HG03060 (cell line): ENCODE measurements around the gene MYO1D.

ENCODE experiments used
- ATAC-seq: cut with Tn5 transposase; IDR thresholded peaks from one replicate; pipeline ENCODE4 v1.9.1; 2021; ENCODE audit warnings: low read depth, moderate number of reproducible peaks; ENCODE audit not compliant: unreplicated experiment

MYO1D gene

DNA sequence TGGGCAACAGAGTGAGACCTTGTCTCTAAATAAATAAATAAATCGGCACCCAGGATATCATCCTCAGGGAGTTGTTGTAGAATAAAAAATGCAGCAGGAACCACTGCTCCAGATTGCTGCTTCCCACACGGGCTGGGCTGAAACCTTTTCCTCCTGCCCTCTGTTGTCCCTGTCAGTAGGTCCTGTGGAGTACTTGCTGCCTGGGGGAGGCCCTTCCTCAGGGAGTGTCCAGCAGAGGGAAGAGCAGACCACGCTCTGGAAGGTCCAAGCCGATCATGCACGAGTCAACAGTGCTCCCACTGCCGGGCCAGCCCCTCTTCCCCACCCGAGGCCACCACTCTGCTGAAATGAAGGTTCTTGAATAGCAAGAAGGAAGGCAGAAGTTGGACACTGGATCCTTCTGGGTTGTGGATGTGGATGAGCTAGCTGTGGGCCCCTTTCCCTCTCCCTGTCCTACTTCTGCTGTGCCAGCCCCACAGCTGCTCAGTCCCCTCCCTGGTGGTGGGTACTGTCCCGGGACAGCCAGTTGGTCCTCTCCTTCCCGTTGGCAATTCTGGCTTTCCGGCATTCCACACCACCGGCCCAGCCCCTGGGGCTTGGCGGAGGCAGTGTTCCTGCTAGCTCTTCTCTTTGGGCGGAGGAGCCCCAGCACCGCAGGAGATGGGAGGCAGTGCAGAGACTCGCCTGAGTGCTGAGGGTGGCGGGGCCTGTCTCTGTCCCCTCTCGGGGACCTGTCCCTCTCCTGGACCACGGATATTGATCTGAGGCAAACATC is 379.3 kb downstream of the MYO1D start:
- no peak for ATAC-seq

DNA sequence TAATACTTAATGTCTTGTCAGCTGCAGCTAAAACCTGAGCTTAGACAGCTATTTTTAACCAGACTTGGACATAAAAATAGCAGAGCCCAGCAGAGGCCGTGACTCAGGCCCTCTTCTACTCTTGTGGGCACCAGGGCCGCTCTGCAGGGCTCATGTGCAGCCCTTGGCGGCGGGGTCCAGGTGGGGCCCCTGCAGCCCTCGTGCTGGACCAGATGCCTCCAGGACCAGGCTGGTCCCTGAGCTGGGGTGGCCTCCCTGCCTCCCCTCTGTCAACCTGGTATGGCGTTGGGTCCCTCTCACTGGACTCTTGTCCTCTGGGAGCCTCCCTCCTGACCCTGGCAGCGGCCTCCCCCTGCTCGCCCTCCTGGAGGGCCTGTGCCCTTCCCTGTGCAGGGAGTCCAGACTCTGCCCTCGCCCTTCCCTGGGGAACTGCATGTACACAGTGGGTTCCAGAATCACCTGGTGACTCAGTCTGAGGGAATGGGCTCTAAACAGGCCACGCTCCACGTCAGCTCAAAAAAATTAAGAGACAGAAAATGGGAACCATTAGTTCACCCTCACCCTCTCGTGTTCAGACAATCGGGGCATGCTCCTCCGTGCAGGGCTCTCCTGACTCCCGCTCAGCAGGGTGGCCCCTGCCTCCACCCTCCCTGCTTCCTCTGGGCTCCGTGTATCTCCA is 380.4 kb downstream of the MYO1D start:
- ATAC-seq = no peak

DNA sequence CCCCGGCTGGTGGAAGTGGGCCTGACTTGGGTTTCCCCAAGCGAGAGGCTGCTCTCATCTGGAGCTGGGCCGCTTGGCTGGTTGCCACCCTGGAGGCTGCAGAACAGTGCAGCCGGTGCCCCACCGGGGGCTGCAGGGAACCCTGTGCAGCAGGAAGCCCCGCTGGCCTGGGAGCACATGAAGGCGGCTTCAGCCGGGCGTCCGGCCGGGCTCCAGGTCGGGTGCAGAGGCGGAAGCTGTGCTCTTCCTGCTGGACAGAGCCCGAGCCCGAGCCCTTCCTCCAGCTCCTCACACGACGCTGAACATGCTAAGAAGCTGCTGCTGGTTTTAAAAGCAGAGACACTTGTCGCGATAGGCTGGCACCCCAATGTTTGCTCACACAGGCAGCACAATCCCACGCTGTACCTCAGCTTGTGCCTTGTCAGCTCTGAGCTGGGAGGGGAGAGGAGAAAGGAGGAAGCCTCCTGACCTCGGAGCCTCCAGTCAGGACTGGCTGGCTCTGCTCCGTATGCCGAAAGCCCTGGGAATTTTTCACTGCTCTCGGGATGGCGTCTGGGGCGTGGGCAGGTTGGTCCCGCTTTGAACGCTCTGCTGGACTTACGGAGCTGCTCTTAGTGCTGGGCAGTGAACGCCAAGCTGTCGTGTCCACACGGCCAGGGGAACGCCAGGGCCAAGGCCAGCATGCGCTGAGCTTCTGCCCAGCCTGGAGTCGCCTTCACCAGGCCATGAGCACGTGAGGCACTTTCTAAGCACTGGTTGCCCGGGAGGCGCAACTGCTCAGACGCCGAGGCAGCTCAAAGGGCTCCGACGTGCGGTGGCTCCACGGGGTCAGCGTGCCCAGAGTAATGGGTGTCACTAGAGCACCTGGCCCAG is 381.3 kb downstream of the MYO1D start:
- no peak for ATAC-seq

DNA sequence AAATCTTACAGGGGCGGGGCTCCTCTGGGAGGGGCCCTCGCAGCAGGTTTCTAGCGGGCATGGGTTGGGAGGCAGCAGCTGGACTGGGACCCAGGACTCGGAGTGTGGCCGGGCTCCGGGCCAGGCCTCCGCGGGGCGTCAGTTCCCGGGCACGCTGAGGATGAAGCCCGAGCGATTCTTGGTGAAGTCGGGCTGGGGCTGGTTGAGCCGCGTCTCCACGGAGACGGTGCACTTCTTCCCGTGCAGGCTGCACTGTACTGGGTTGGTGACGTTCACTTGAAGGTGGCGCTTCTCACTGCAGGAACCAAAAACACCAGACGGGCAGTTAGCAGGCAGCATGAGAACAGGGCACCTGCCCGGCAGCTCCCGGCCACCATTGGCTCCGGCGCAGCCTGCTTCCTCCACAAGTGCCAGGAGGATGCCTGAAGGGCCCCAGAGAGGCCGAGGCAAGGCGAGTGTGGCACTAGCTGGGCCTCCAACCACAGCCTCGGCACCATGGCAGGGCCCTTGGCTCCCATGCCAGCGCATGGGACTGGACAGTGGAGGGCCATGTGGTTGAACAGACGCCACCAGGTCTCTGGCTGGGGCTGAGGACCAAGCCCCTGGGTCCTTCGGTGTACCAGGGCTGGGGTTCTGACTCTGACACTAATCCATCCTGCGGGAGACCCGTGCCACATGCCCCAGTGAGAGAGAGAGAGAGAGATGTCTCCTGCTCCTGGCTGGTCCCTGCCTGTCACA is 382.1 kb downstream of the MYO1D start:
- no peak for ATAC-seq

GRCh38 chr17:32493976-32494513 is 382.9 kb downstream of the MYO1D start:
- ATAC-seq = no peak

- ATAC-seq = no peak
These were observed 383.4 kb downstream of the MYO1D start for GRCh38 chr17:32493571-32493970.

GRCh38 chr17:32492648-32493289 is 384.2 kb downstream of the MYO1D start:
- no peak for ATAC-seq

DNA sequence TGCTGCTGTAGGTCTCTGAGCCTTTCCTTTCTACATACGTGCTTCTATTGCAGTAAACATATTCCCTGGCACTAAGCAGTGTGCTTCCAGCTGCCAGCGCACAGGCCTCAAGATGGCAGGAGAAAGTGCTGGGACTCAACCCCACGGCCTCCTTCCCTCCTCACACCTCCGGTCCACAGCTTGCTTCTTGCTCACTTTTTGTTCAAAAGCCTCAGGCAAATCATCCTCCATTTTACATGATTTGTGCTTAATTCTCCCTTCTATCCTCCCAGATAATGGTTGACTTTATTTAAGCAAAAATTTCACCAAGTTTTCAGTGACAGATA is 384.7 kb downstream of the MYO1D start:
- ATAC-seq = no peak

GRCh38 chr17:32491371-32492263 is 385.3 kb downstream of the MYO1D start:
- ATAC-seq = no peak

GRCh38 chr17:32490101-32490482 is 386.8 kb downstream of the MYO1D start:
- ATAC-seq = no peak

GRCh38 chr17:32489320-32490100 is 387.4 kb downstream of the MYO1D start:
- no peak for ATAC-seq

- ATAC-seq = no peak
These were observed 388.2 kb downstream of the MYO1D start for GRCh38 chr17:32488604-32489180.

GRCh38 chr17:32488177-32488542 is 388.8 kb downstream of the MYO1D start:
- no peak for ATAC-seq

GRCh38 chr17:32487473-32488176 is 389.3 kb downstream of the MYO1D start:
- no peak for ATAC-seq

DNA sequence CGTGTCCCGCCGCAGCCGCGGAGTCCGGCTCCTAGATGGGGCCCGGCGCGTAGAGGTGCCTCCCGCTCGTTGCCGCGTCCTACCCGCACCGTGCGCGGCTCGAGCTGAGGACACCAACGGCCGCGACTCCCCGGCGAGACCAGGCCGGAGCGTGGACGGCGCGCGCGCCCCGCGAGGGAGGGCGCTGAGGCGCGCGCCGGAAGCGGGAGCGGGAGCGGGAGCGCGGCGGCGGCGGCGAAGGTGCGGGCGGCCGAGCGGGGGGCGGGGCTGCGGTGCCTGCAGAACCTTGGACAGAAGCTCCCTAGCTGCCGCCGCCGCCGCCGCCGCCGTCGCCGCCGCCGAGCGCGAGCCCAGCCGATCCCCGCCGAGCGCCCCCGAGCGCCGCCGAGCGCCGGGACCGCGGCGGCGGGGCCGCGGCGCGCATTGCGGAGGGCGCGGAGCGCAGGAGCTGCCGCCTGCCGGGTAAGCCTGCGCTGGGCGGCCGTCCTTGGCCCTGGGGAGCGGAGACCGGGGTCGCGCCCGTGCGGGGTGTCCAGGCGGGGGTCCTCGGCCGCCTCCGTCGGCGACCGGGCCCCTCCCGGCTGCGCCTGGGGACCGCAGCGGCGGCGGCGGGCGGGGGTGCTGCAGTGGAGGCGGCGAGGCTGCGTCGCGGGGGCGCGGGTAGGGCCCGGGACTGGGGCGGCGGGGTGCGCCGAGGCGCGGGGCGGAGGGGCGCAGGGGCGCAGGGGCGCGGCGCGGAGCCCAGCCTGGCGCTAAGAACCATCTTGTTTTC is 390.0 kb downstream of the MYO1D start, which contains the start of gene CDK5R1:
TSS of gene CDK5R1 (plus strand) at position 293 of the 772 bp plus-strand sequence. CDS start 628 bp downstream, outside the sequence.
- ATAC-seq = no peak

GRCh38 chr17:32486111-32486700 is 390.7 kb downstream of the MYO1D start:
- ATAC-seq = no peak
